ENCODE measurements around the gene CGA.

DNA sequence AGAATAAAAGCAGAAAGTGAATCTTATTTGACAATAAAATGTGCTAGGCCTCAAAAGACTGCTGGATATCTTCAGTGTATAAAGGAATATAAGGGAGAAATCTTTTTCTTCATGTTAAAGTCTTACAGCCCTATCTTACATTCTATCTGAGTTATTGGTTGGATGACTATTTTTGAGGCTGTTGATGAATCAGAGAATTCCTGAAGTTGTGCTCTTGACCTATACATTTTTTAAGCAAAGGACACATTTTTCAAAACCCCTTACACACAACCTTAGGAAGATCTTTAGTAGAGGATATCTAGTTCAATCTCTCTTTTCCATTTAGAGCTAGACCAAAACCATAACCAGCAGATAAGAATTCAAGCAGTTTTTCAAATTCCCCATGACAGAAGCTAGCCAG lies 10.9 kb upstream of the CGA start:
- TF ChIP-seq CTCF (IDR thresholded peaks at IDR 0.05; ENCODE audit: poor library complexity, severe bottlenecking) = no peak
- no peak for TF ChIP-seq POLR2AphosphoS5 (IDR thresholded peaks at IDR 0.05)
- no peak for TF ChIP-seq EZH2 (IDR thresholded peaks at IDR 0.05; ENCODE audit: borderline replicate concordance, insufficient read depth, low read length, poor library complexity, severe bottlenecking)
